Activated CD4-positive, alpha-beta T cell treated with anti-CD3 and anti-CD28 coated beads, Interleukin-2, amount 50 U/mL, for 16 hours (primary cell): ENCODE data around the gene SOHLH2.

Experiments
- DNase-seq: peaks from one replicate; pipeline ENCODE4 v3.0.0-alpha.2; 2020

SOHLH2 gene

GRCh38 chr13:36183901-36184300 is 30.5 kb downstream of the SOHLH2 start:
- DNase-seq: no peak

GRCh38 chr13:36175621-36176020 is 38.7 kb downstream of the SOHLH2 start:
- no peak for DNase-seq

- no peak for DNase-seq
Observed at GRCh38 chr13:36174923-36175322, 39.4 kb downstream of the SOHLH2 start.

GRCh38 chr13:36173571-36174322 is 40.6 kb downstream of the SOHLH2 start:
- DNase-seq: no peak

- no peak for DNase-seq
Observed at GRCh38 chr13:36166046-36166445, 48.3 kb downstream of the SOHLH2 start.

GRCh38 chr13:36163809-36164308 is 50.5 kb downstream of the SOHLH2 start:
- DNase-seq: no peak

- no peak for DNase-seq
Observed at GRCh38 chr13:36163286-36163685, 51.1 kb downstream of the SOHLH2 start.

GRCh38 chr13:36160297-36160696 is 54.1 kb downstream of the SOHLH2 start:
- DNase-seq: no peak

- no peak for DNase-seq
Observed at GRCh38 chr13:36158611-36159010, 55.7 kb downstream of the SOHLH2 start.

- DNase-seq: no peak
Observed at GRCh38 chr13:36157480-36157879, 56.9 kb downstream of the SOHLH2 start.

- DNase-seq: no peak
Observed at GRCh38 chr13:36154567-36155291, 59.6 kb downstream of the SOHLH2 start.

- no peak for DNase-seq
Observed at GRCh38 chr13:36151591-36151990, 62.8 kb downstream of the SOHLH2 start.

- no peak for DNase-seq
Observed at GRCh38 chr13:36148446-36148845, 65.9 kb downstream of the SOHLH2 start.

- DNase-seq: no peak
Observed at GRCh38 chr13:36147330-36147729, 67.0 kb downstream of the SOHLH2 start.

GRCh38 chr13:36146511-36147269 is 67.7 kb downstream of the SOHLH2 start:
- DNase-seq: no peak

- no peak for DNase-seq
Observed at GRCh38 chr13:36143738-36144137, 70.6 kb downstream of the SOHLH2 start.

GRCh38 chr13:36142735-36143134 is 71.6 kb downstream of the SOHLH2 start:
- no peak for DNase-seq

GRCh38 chr13:36135876-36136275 is 78.5 kb downstream of the SOHLH2 start:
- DNase-seq: no peak

- no peak for DNase-seq
Observed at GRCh38 chr13:36134632-36135031, 79.7 kb downstream of the SOHLH2 start.

GRCh38 chr13:36133950-36134626 is 80.3 kb downstream of the SOHLH2 start:
- no peak for DNase-seq

- DNase-seq: no peak
Observed at GRCh38 chr13:36132376-36132775, 82.0 kb downstream of the SOHLH2 start.

GRCh38 chr13:36131931-36132297 is 82.4 kb downstream of the SOHLH2 start:
- no peak for DNase-seq
